Glutamatergic neuron (in vitro differentiated cells): ENCODE results near the gene NFAT5. TPM values are rescaled to one million over a fixed set of nuclear protein-coding genes. Genes with fewer than 3 reads are reported as not detected.

ENCODE experiments used
- DNase-seq: peaks from one replicate; pipeline ENCODE4 v3.0.0; 2022
- H3K27ac Mint-ChIP-seq: one replicate; pipeline ENCODE4 v1.8.0; 2020; ENCODE audit warnings: mild to moderate bottlenecking, mixed read lengths, inconsistent platforms; ENCODE audit not compliant: unreplicated experiment
- H3K27me3 Mint-ChIP-seq: one replicate; pipeline ENCODE4 v1.8.0; 2020; ENCODE audit warnings: mild to moderate bottlenecking, moderate library complexity, mixed read lengths, inconsistent platforms; ENCODE audit not compliant: unreplicated experiment
- H3K36me3 Mint-ChIP-seq: one replicate; pipeline ENCODE4 v1.8.0; 2020; ENCODE audit warnings: mild to moderate bottlenecking, mixed read lengths, inconsistent platforms; ENCODE audit not compliant: unreplicated experiment
- H3K4me1 Mint-ChIP-seq: one replicate; pipeline ENCODE4 v1.8.0; 2020; ENCODE audit warnings: mild to moderate bottlenecking, low read depth, mixed read lengths, inconsistent platforms; ENCODE audit not compliant: unreplicated experiment
- H3K4me3 Mint-ChIP-seq: one replicate; pipeline ENCODE4 v1.8.0; 2020; ENCODE audit warnings: mild to moderate bottlenecking, mixed read lengths, inconsistent platforms; ENCODE audit not compliant: unreplicated experiment
- H3K9me3 Mint-ChIP-seq: one replicate; pipeline ENCODE4 v1.8.0; 2020; ENCODE audit warnings: mild to moderate bottlenecking, moderate library complexity, mixed read lengths, inconsistent platforms; ENCODE audit not compliant: unreplicated experiment
- total RNA-seq: library from RNA; stranded (reverse); fragmentation: NEBNext Ultra II Directional; extraction: Animal tissue kit (Norgen Biotek cat#: 25700); gene quantifications from one replicate; pipeline ENCODE4 v1.2.1, GENCODE V29; 2021; ENCODE audit not compliant: unreplicated experiment
- TF ChIP-seq, protein P1 (sequence below): fragments of 200-600 bp; sonication (generic); IDR thresholded peaks from one replicate; pipeline ENCODE4 v1.5.0; 2021; ENCODE audit not compliant: partially characterized antibody, unreplicated experiment

The NFAT5 gene
- total RNA-seq, 1 donor from 2014 or later: 26.3 TPM

DNA sequence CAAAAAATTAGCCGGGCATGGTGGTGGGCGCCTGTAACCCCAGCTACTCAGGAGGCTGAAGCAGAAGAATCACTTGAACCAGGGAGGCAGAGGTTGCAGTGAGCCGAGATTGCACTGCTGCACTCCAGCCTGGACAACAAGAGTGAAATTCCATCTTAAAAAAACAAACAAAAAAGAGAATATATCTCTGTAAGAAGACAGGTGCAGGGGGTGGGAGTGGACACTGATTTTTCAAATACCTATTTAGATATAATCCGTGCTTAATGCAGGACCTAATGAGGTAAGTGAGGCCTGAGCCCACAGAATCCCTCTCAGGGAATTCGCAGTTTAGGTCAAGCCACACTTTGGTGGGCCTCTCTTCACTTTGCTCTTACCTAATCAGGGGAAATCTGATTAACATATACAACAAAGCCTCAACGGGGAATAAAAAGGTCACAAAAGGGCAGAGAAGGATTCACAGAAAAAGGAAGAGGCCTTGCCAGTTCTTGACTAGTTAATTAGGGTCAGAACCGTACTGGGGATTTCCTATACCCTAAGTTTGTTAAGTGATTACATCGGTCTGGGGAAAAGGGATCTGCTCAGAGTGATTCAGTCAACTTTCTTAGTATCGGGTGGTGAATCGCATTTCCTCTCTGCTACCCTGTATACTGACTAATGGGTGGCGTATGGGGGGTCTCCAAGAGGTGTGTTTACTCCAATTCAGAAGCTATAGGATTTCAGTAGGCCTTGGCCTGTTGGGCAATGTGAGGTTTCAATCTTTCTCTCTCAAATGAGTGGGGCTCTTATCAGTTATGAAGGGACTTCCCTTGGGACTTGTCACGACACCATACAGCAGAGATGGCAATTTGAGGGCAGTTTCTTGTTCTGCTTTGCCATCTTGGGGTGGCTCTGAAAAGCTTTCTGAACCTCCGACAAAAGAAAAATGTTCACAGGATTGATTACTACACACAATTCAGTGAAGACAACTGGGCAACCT is 1.9 kb upstream of the NFAT5 start:
- TF ChIP-seq, protein P1, sequence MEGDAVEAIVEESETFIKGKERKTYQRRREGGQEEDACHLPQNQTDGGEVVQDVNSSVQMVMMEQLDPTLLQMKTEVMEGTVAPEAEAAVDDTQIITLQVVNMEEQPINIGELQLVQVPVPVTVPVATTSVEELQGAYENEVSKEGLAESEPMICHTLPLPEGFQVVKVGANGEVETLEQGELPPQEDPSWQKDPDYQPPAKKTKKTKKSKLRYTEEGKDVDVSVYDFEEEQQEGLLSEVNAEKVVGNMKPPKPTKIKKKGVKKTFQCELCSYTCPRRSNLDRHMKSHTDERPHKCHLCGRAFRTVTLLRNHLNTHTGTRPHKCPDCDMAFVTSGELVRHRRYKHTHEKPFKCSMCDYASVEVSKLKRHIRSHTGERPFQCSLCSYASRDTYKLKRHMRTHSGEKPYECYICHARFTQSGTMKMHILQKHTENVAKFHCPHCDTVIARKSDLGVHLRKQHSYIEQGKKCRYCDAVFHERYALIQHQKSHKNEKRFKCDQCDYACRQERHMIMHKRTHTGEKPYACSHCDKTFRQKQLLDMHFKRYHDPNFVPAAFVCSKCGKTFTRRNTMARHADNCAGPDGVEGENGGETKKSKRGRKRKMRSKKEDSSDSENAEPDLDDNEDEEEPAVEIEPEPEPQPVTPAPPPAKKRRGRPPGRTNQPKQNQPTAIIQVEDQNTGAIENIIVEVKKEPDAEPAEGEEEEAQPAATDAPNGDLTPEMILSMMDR: no peak
- Mint-ChIP-seq H3K36me3 (no peaks in the 10 kb centered on the region), H3K4me1 (peaks cover 18% of the 10 kb centered on the region), H3K27me3 (peaks cover 3% of the 10 kb centered on the region), H3K4me3 (peak overlapping the region; percentile 50), H3K27ac (no peak overlapping the region), H3K9me3 (peaks cover 4% of the 10 kb centered on the region)
- no peak for DNase-seq

DNA sequence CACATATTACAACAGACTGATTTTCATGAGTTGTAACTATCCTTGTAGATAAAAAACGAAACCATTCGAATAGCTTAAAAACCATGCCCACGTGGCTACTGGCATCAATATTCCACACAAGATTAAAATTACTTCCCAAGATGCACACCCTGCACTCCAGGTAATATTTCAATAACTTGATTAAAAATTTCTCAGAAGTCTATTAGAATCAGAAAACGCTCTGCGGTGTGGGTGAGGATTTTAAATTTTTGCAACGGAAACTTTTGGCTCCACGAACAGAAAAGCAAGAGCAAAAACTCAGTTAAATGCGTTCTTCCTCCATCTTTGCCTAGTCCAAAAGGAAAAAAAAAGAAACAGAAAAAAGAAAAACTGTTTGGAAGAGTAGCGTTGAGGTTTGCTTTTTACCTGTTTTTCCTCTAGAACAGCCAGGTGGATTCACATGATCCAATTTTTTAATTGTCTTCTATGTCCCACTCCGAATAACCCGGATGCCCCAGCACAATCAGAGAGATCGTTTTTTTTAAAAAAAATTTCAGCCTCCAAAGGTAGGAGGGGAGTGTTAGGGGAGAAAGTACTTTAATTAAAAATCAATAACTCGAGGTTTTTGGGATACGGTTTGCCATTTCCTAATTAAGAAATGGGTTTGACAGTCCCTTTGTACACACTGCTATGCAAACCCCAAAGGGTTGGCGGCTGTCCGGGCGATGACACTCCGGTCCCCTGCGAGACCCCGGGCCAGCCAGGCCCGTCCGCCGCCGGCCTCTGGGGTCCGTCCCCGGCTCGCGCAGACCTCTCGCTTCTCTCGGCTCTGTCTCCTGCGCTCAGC is 708 bp upstream of the NFAT5 start:
- Mint-ChIP-seq H3K4me3 (peak overlapping the region; percentile 82), H3K27me3 (peaks cover 3% of the 10 kb centered on the region), H3K27ac (peak overlapping the region; percentile 68), H3K4me1 (peaks cover 18% of the 10 kb centered on the region), H3K9me3 (peaks cover 4% of the 10 kb centered on the region), H3K36me3 (no peaks in the 10 kb centered on the region)
- TF ChIP-seq, protein P1: no peak
- no peak for DNase-seq

DNA sequence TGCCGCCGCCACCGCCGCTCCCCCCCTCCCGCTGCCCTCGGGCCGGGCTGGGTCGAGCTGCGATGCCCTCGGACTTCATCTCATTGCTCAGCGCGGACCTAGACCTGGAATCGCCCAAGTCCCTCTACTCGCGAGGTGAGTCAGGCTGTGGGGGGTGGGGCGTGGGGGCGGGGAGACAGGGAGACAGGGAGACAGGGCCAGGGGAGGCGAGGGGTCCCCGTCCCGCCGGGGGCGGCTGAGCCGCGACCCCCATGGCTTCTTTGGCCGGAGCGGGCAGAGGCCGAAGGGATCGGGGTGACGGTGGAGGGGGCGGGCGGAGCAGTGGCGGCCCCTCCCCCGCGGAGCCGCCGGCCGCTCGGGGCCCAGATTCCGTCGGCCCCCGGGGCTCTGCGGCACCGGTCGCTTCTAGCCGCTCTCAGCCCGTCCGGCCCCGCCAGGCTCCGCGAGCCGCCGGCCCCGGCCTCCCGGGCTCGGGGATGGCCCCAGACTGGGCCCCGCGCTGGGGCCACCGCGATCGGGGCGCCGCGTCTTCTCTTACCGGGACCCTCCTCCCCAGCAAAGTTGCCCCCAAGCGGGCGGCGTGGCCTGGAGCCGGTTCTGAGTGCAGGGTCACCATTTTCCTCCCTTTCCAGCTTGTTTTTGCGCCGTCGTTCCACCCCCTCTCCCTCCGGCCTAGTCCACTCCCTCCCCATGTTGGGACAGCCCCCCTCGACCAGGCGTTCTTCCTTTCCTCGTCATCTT is 644 bp downstream of the NFAT5 start:
- TF ChIP-seq, protein P1: no peak
- peak overlapping the region; percentile 93 for H3K4me3 Mint-ChIP-seq
- no peaks in the 10 kb centered on the region for H3K36me3 Mint-ChIP-seq
- H3K27ac Mint-ChIP-seq: peak overlapping the region; percentile 65
- peaks cover 4% of the 10 kb centered on the region for H3K9me3 Mint-ChIP-seq
- H3K4me1 Mint-ChIP-seq: peaks cover 18% of the 10 kb centered on the region
- peak; percentile 48 for DNase-seq
- peaks cover 3% of the 10 kb centered on the region for H3K27me3 Mint-ChIP-seq

DNA sequence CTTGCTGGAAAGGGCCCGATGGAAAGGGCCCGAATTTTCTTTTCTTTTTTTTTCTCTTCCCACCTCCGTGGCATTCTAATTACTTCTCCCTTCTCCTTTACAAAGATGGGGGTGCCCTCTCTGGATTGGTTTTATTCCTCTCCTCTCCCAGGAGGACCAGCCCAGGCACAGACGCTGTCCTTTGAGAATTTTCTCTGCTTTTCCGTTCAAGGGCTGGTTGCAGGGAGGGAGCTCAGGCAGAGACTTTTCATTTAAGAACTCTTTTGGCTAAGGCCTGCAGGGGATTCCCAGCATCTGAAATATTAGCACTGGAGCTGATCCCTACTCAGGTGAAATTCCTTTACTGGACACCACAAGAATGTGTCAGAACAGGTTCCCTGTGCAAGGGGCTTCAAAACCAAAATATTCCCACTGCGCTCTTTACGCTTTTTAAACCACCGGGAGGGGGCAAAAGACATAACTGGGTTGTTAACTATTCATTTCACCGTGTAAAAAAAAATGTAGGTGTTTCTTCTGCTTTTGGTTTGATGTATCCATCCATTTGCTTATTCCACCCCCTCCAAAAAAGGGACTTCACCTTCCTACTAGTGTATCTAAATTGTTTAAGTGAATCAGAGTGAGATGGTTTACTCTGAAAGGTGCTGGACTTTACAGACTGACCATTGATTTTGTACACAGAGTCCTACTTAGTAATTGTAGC is 1.4 kb downstream of the NFAT5 start:
- Mint-ChIP-seq H3K27ac (peak overlapping the region; percentile 65), H3K27me3 (peaks cover 3% of the 10 kb centered on the region), H3K4me3 (peak overlapping the region; percentile 93), H3K4me1 (peaks cover 18% of the 10 kb centered on the region), H3K36me3 (no peaks in the 10 kb centered on the region), H3K9me3 (peaks cover 4% of the 10 kb centered on the region)
- TF ChIP-seq, protein P1: no peak
- no peak for DNase-seq
